Neural cell (in vitro differentiated cells): ENCODE measurements around the gene POGLUT2. TPM values are rescaled to one million over a fixed set of nuclear protein-coding genes. Genes with fewer than 3 reads are reported as not detected.

Experiments used
- H2AFZ ChIP-seq: fragments of 200-600, 300-800 bp; sonication (generic), shearing (Covaris generic); 2 replicates; pipeline ENCODE4 v1.6.0; 2014; ENCODE audit warnings: low read depth, mild to moderate bottlenecking, antibody characterized with exemption, low read length, moderate library complexity
- H3F3A ChIP-seq: fragments of 200-600 bp; shearing (Covaris generic); 2 replicates; pipeline ENCODE4 v1.6.1; 2016; ENCODE audit warnings: mild to moderate bottlenecking, moderate library complexity, mixed read lengths, antibody characterized with exemption, low read length; ENCODE audit not compliant: insufficient read depth, poor library complexity, severe bottlenecking
- H3K27ac ChIP-seq: fragments of 200-600, 300-800 bp; sonication (generic), shearing (Covaris generic); 2 replicates; pipeline ENCODE4 v1.5.1; 2014; ENCODE audit warnings: mild to moderate bottlenecking, low read length, moderate library complexity
- H3K27me3 ChIP-seq: fragments of 300-800, 200-600 bp; sonication (generic), shearing (Covaris generic); 2 replicates; pipeline ENCODE4 v1.6.0; 2014; ENCODE audit warnings: mild to moderate bottlenecking, low read depth, low read length, moderate library complexity; ENCODE audit not compliant: insufficient read depth
- H3K36me3 ChIP-seq: fragments of 300-800, 200-600 bp; sonication (generic), shearing (Covaris generic); 2 replicates; pipeline ENCODE4 v1.5.1; 2014; ENCODE audit warnings: mild to moderate bottlenecking, antibody characterized with exemption, low read length, moderate library complexity; ENCODE audit not compliant: insufficient read depth
- H3K4me2 ChIP-seq: fragments of 300-800, 200-600 bp; sonication (generic), shearing (Covaris generic); 2 replicates; pipeline ENCODE4 v1.6.0; 2014; ENCODE audit warnings: mild to moderate bottlenecking, low read length
- H3K4me3 ChIP-seq: fragments of 300-800, 200-600 bp; sonication (generic), shearing (Covaris generic); 2 replicates; pipeline ENCODE4 v1.5.1; 2014; ENCODE audit warnings: mild to moderate bottlenecking, low read length, moderate library complexity
- H3K79me2 ChIP-seq: fragments of 200-600 bp; shearing (Covaris generic); replicated peaks from 2 replicates; pipeline ENCODE4 v1.6.0; 2014; ENCODE audit warnings: mild to moderate bottlenecking, low read length, moderate library complexity; ENCODE audit not compliant: insufficient read depth
- H3K9ac ChIP-seq: fragments of 300-800, 200-600 bp; sonication (generic), shearing (Covaris generic); 2 replicates; pipeline ENCODE4 v1.6.1; 2016; ENCODE audit warnings: mild to moderate bottlenecking, low read length, mixed read lengths
- H3K9me2 ChIP-seq: fragments of 200-600 bp; shearing (Covaris generic); 2 replicates; pipeline ENCODE4 v1.6.1; 2016; ENCODE audit warnings: mild to moderate bottlenecking, low read length, mixed read lengths; ENCODE audit not compliant: insufficient read depth
- H3K9me3 ChIP-seq: fragments of 200-600, 300-800 bp; sonication (generic), shearing (Covaris generic); 2 replicates; pipeline ENCODE4 v1.6.1; 2016; ENCODE audit warnings: mild to moderate bottlenecking, mixed run types, low read length, moderate library complexity, mixed read lengths
- H4K20me1 ChIP-seq: fragments of 200-600 bp; shearing (Covaris generic); 2 replicates; pipeline ENCODE4 v1.6.1; 2016; ENCODE audit warnings: mild to moderate bottlenecking, mixed run types; ENCODE audit not compliant: insufficient read depth
- CTCF ChIP-seq: fragments of 450-650 bp; IDR thresholded peaks from 2 replicates; pipeline ENCODE4 v1.5.1; 2014; ENCODE audit warnings: antibody characterized with exemption, mild to moderate bottlenecking, moderate library complexity; ENCODE audit not compliant: poor library complexity, severe bottlenecking
- EP300 ChIP-seq: fragments of 450-650 bp; conservative IDR thresholded peaks from 2 replicates; pipeline ENCODE4 v1.6.1; 2014; ENCODE audit warnings: antibody characterized with exemption, mild to moderate bottlenecking, moderate library complexity; ENCODE audit not compliant: poor library complexity, severe bottlenecking
- EZH2 ChIP-seq: fragments of 200-600, 300-800 bp; shearing (Covaris generic), sonication (generic); IDR thresholded peaks from 2 replicates; pipeline ENCODE4 v1.6.1; 2014; ENCODE audit warnings: antibody characterized with exemption, low read length, borderline replicate concordance, mild to moderate bottlenecking; ENCODE audit not compliant: insufficient read depth, poor library complexity, severe bottlenecking
- MXI1 ChIP-seq: fragments of 450-650 bp; conservative IDR thresholded peaks from 2 replicates; pipeline ENCODE4 v1.6.1; 2014; ENCODE audit warnings: antibody characterized with exemption, mild to moderate bottlenecking; ENCODE audit not compliant: poor library complexity, severe bottlenecking
- POLR2AphosphoS5 ChIP-seq: IDR thresholded peaks from 2 replicates; pipeline ENCODE4 v1.6.1; 2012
- RAD21 ChIP-seq: fragments of 450-650 bp; conservative IDR thresholded peaks from 2 replicates; pipeline ENCODE4 v1.6.1; 2014; ENCODE audit warnings: antibody characterized with exemption, mild to moderate bottlenecking, moderate library complexity
- REST ChIP-seq: IDR thresholded peaks from 2 replicates; pipeline ENCODE4 v1.6.1; 2012; ENCODE audit warnings: borderline replicate concordance
- SMC3 ChIP-seq: fragments of 450-650 bp; conservative IDR thresholded peaks from 2 replicates; pipeline ENCODE4 v1.6.1; 2014; ENCODE audit warnings: antibody characterized with exemption, mild to moderate bottlenecking, moderate library complexity; ENCODE audit not compliant: poor library complexity
- TAF1 ChIP-seq: IDR thresholded peaks from 2 replicates; pipeline ENCODE4 v1.6.1; 2012; ENCODE audit warnings: low read depth
- polyA plus RNA-seq: library from polyadenylated mRNA; depleted of rRNA; stranded (reverse); fragments of >200 nt; gene quantifications from 2 replicates; pipeline ENCODE4 v1.2.3, GENCODE V29; 2014

Gene POGLUT2
- polyA plus RNA-seq, 1 donor from 2014 or later: 51.7 TPM

DNA sequence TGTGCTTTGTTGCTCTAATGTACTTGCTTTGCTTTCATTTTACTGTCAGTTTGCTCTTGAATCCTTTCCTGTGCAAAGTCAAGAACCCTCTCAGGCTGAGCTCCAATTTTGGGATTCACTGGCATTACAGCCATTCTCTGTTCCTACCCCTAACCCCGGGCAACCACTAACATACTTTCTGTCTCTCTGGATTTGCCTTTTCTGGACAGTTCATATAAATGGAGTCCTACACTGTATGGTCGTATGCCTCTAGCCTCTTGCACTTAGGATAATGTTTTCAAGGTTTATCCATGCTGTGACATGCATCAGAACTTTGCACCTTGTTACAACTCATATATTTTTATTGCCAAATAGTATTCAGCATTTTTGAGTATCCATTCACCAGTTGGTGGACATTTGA is 22.5 kb downstream of the POGLUT2 start:
- no peaks in the 10 kb centered on the region for H3K27me3 ChIP-seq
- no peaks in the 10 kb centered on the region for H4K20me1 ChIP-seq
- no peak overlapping the region for H3K27ac ChIP-seq
- H3K79me2 ChIP-seq: no peaks in the 10 kb centered on the region
- no peaks in the 10 kb centered on the region for H3K9me2 ChIP-seq
- no peaks in the 10 kb centered on the region for H3K36me3 ChIP-seq
- H3K9ac ChIP-seq: no peak overlapping the region
- no peaks in the 10 kb centered on the region for H3K9me3 ChIP-seq
- TF ChIP-seq MXI1: no peak
- TF ChIP-seq TAF1: no peak
- no peak for TF ChIP-seq REST
- TF ChIP-seq EZH2: no peak
- no peak for TF ChIP-seq POLR2AphosphoS5
- no peak for TF ChIP-seq EP300
- TF ChIP-seq RAD21: no peak
- TF ChIP-seq CTCF: no peak
- TF ChIP-seq SMC3: no peak
- no peak overlapping the region for H3K4me2 ChIP-seq
- H3K4me3 ChIP-seq: no peak overlapping the region
- no peak overlapping the region for H2AFZ ChIP-seq
- no peaks in the 10 kb centered on the region for H3F3A ChIP-seq

DNA sequence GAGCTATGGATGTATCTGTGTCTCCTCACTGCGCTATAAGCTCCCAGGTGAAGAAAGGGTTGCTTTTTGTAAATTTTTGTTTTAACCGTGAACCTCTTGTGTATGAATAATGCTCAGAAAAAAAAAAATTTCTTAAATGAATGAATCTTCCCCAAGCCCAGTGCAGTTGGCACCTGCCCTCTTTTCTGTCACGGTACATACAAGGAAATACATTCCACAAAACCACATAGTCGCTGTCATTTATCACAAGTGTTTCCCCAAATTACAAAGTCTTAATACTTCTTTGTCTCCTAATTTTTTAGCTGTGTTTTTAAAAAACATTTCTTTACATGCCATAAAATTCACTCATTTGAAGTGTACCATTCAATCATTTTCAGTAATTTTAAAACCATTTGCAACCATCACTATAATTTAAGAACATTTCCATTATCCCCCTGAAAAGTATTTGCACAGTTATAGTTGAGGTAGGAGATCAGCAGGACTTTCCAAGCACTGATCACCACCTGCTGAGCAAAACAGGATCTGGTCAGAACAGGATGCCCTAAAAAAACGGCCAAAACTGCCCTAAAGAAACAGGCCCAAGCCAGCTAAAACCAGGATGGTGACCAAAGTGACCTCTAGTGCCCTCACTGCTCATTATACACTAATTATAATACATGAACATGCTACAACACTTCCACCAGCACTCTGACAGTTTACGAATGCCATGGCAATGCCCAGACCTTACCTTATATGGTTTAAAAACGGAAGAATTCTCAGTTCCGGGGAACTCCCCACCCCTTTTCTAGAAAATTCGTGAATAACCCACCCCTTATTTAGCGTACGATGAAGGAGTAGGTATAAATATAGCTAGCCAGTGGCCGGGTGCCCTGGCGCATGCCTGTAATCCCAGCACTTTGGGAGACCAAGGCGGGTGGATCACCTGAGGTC is 23.9 kb downstream of the POGLUT2 start:
- TF ChIP-seq TAF1 (no peak), SMC3 (no peak), REST (no peak), RAD21 (no peak), POLR2AphosphoS5 (no peak), CTCF (no peak), EP300 (no peak), MXI1 (no peak), EZH2 (no peak)
- Histone ChIP-seq H3K9me3 (no peaks in the 10 kb centered on the region), H3K36me3 (no peaks in the 10 kb centered on the region), H3K4me3 (no peak overlapping the region), H2AFZ (no peak overlapping the region), H3K79me2 (no peaks in the 10 kb centered on the region), H3K27me3 (no peaks in the 10 kb centered on the region), H3K9me2 (no peaks in the 10 kb centered on the region), H3F3A (no peaks in the 10 kb centered on the region), H4K20me1 (no peaks in the 10 kb centered on the region), H3K4me2 (no peak overlapping the region), H3K9ac (no peak overlapping the region), H3K27ac (no peak overlapping the region)
